B cell (primary cell): ENCODE results near the gene AIG1. TPM values are rescaled to one million over a fixed set of nuclear protein-coding genes. Genes with fewer than 3 reads are reported as not detected.

Experiments
- ATAC-seq: fragments of 200-7000 bp; cut with Tn5 transposase; one replicate; pipeline ENCODE4 v1.10.0; 2021; ENCODE audit warnings: low read depth, mild to moderate bottlenecking, moderate number of reproducible peaks, moderate library complexity
- CTCF ChIA-PET: fragments of 350-600 bp; sonication (Branson Sonifier 250); formaldehyde crosslinking; loops from one replicate; lab custom pipeline; 2021; ENCODE audit warnings: antibody characterized with exemption, inconsistent platforms; lab: Charles Lee
- POLR2A ChIA-PET: fragments of 350-600 bp; sonication (Branson Sonifier 250); formaldehyde crosslinking; loops from one replicate; lab custom pipeline; 2021; ENCODE audit warnings: antibody characterized with exemption; lab: Charles Lee
- DNase-seq: peaks from one replicate; pipeline ENCODE4 v3.0.0; 2013
- H2AFZ ChIP-seq: 2 replicates; pipeline ENCODE4 v1.6.1; 2012; ENCODE audit warnings: mild to moderate bottlenecking, low read depth, low read length; ENCODE audit not compliant: insufficient read depth, poor library complexity, severe bottlenecking
- H3K27ac ChIP-seq, 2 donors: 1 replicate in 1 of 2; 2 replicates in 1 of 2; pipeline ENCODE4 v1.5.1; 2012 to 2013; ENCODE audit warnings: low read length in 2 of 2, mild to moderate bottlenecking in 2 of 2, moderate library complexity in 1 of 2
- H3K27me3 ChIP-seq, 4 experiments: fragments of 200-600 bp in 1 of 4; sonication (generic) in 1 of 4; replicated peaks in 1 of 4; 1 replicate in 2 of 4; 2 replicates in 2 of 4; pipeline versions ENCODE4 v1.6.1 to v1.7.0; 2013 to 2016; ENCODE audit warnings: low read length in 3 of 4, mild to moderate bottlenecking in 2 of 4, mixed read lengths in 1 of 4, moderate library complexity in 1 of 4; ENCODE audit not compliant: insufficient read depth in 4 of 4, control insufficient read depth in 3 of 4; ENCODE audit errors: control extremely low read depth in 1 of 4
- H3K36me3 ChIP-seq, 2 experiments: replicated peaks in 1 of 2; 1 replicate in 1 of 2; 2 replicates in 1 of 2; pipeline versions ENCODE4 v1.6.1 to v1.7.1; 2013; ENCODE audit warnings: low read length in 1 of 2; ENCODE audit not compliant: insufficient read depth in 2 of 2, control insufficient read depth in 1 of 2; ENCODE audit errors: control extremely low read depth in 1 of 2, extremely low read depth in 1 of 2
- H3K4me1 ChIP-seq, 2 donors: fragments of 200-600 bp in 1 of 2; sonication (generic) in 1 of 2; 1 replicate in 1 of 2; 2 replicates in 1 of 2; pipeline versions ENCODE4 v1.5.1 to v1.6.1; 2013 to 2017; ENCODE audit warnings: low read length in 2 of 2; ENCODE audit not compliant: control insufficient read depth in 2 of 2, insufficient read depth in 2 of 2
- H3K4me2 ChIP-seq: replicated peaks from 2 replicates; pipeline ENCODE3; 2012; ENCODE audit warnings: mild to moderate bottlenecking, low read depth, low read length; ENCODE audit not compliant: poor library complexity, severe bottlenecking
- H3K4me3 ChIP-seq, 5 experiments: fragments of 200-600 bp in 1 of 5; sonication (generic) in 1 of 5; 1 replicate in 3 of 5; 2 replicates in 2 of 5; pipeline versions ENCODE4 v1.5.1 to v1.7.0; 2011 to 2016; ENCODE audit warnings: low read length in 4 of 5, mild to moderate bottlenecking in 4 of 5, low read depth in 2 of 5, control low read depth in 1 of 5, moderate library complexity in 1 of 5; ENCODE audit not compliant: insufficient read depth in 1 of 5; ENCODE audit errors: control extremely low read depth in 1 of 5, extremely low read depth in 1 of 5
- H3K79me2 ChIP-seq: fragments of 200-600 bp; sonication (generic); one replicate; pipeline ENCODE4 v1.6.0; 2016; ENCODE audit warnings: low read length; ENCODE audit not compliant: control insufficient read depth, insufficient read depth
- H3K9ac ChIP-seq: fragments of 200-600 bp; sonication (generic); 2 replicates; pipeline ENCODE4 v1.6.1; 2017; ENCODE audit warnings: mild to moderate bottlenecking, low read length, moderate library complexity
- H3K9me3 ChIP-seq, 3 donors: one replicate each; pipeline versions ENCODE4 v1.6.1 to v1.7.1; 2013; ENCODE audit warnings: low read length in 2 of 3; ENCODE audit not compliant: control insufficient read depth in 2 of 3, insufficient read depth in 1 of 3; ENCODE audit errors: control extremely low read depth in 1 of 3
- H4K20me1 ChIP-seq: 2 replicates; pipeline ENCODE4 v1.6.0; 2012; ENCODE audit warnings: mild to moderate bottlenecking, low read length; ENCODE audit not compliant: insufficient read depth, control insufficient read depth, poor library complexity, severe bottlenecking
- H3K27ac Mint-ChIP-seq: one replicate; pipeline ENCODE4 v1.8.0; 2021; ENCODE audit warnings: mixed read lengths
- H3K27me3 Mint-ChIP-seq: one replicate; pipeline ENCODE4 v1.8.0; 2021; ENCODE audit warnings: mixed read lengths
- H3K4me1 Mint-ChIP-seq: one replicate; pipeline ENCODE4 v1.8.0; 2021; ENCODE audit warnings: mixed read lengths
- H3K4me3 Mint-ChIP-seq: one replicate; pipeline ENCODE4 v1.8.0; 2021; ENCODE audit warnings: mixed read lengths
- H3K9me3 Mint-ChIP-seq: one replicate; pipeline ENCODE4 v1.8.0; 2022; ENCODE audit warnings: mixed read lengths; ENCODE audit not compliant: insufficient read depth
- EZH2 ChIP-seq: IDR thresholded peaks from 2 replicates; pipeline ENCODE4 v1.6.1; 2012; ENCODE audit warnings: borderline replicate concordance, low read depth, mild to moderate bottlenecking, moderate library complexity, low read length; ENCODE audit not compliant: insufficient read depth, poor library complexity, severe bottlenecking
- WGBS: methylation state at CpG from one replicate; pipeline ENCODE4 v1.1.5; 2013; ENCODE audit warnings: missing lambda C conversion rate; ENCODE audit not compliant: insufficient coverage; 5-methylcytosine and 5-hydroxymethylcytosine counted together
- intact Hi-C: fragments of 100-400 bp; cut with micrococcal nuclease; formaldehyde crosslinking; loops from one replicate; pipeline ENCODE4 v1.10.0; 2022
- polyA plus RNA-seq: library from polyadenylated mRNA; depleted of rRNA; stranded (reverse); fragments of >200 nt; gene quantifications from 2 replicates; pipeline ENCODE4 v1.2.3, GENCODE V29; 2012
- total RNA-seq, 2 donors: library from RNA; stranded (reverse); fragments of 120-200 nt in 1 of 2; gene quantifications; 1 replicate in 1 of 2; 2 replicates in 1 of 2; pipeline versions ENCODE4 v1.2.3 to v1.2.4, GENCODE V29; 2013 to 2022
- TF ChIP-seq, protein P1 (sequence below): fragments of 200-600 bp; IDR thresholded peaks from one replicate; pipeline ENCODE4 v1.8.0; 2022; ENCODE audit warnings: antibody characterized with exemption, mild to moderate bottlenecking

Gene AIG1
- total and polyA plus RNA-seq, 2 donors (not counting 1 experiment from before 2014, with no cell fraction given): 7.0 to 9.0 TPM

DNA sequence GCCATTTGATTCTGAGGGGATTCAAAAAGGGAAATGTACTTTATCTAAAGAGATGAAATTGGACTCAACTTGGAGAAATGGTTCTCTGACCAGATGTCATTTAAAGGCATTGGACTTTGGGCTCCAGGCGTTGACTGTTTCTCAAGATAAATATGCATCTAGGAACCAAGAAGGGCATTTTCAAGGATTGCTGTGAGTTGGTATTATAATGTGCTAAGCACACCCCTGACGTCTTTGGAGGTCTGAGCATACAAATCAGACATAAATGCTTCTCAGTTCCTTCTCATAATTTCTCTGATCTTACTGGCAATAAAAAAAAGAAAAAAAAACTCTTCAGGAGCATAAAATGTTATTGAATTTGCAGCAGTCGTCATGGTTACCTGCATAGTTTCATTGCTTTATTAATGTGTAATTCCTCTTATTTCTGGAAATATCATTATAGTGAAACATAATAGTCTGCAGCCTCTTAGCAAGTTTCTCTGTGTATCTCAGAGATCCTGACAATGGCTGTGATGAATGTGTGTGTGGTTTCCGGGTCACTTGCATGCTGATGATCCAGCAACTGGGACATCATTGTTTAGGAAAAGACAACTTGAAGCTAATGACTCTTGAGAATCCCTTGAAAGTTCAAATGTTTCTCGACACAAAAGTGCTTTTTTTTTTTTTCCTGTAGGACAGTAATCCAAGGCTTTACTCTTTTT, 136.0 kb downstream of the AIG1 start:
- Mint-ChIP-seq H3K4me1 (no peaks in the 10 kb centered on the region), H3K27me3 (no peaks in the 10 kb centered on the region), H3K27ac (no peak overlapping the region), H3K4me3 (no peak overlapping the region), H3K9me3 (no peaks in the 10 kb centered on the region)
- Histone ChIP-seq H3K9me3 (no peaks in the 10 kb centered on the region), H3K4me3 (no peak overlapping the region), H3K79me2 (no peaks in the 10 kb centered on the region), H4K20me1 (no peaks in the 10 kb centered on the region), H2AFZ (no peak overlapping the region), H3K4me2 (no peak overlapping the region), H3K27ac (no peak overlapping the region), H3K27me3 (no peaks in the 10 kb centered on the region), H3K36me3 (no peaks in the 10 kb centered on the region), H3K9ac (no peak overlapping the region), H3K4me1 (no peaks in the 10 kb centered on the region)
- WGBS: 90% methylated on average over 2 of the region's 5 CpGs
- DNase-seq: no peak
- no peak for ATAC-seq
- intact Hi-C loops: no loop called here
- POLR2A ChIA-PET: no interaction called here
- CTCF ChIA-PET: no interaction called here
- no peak for TF ChIP-seq EZH2
- TF ChIP-seq, protein P1, sequence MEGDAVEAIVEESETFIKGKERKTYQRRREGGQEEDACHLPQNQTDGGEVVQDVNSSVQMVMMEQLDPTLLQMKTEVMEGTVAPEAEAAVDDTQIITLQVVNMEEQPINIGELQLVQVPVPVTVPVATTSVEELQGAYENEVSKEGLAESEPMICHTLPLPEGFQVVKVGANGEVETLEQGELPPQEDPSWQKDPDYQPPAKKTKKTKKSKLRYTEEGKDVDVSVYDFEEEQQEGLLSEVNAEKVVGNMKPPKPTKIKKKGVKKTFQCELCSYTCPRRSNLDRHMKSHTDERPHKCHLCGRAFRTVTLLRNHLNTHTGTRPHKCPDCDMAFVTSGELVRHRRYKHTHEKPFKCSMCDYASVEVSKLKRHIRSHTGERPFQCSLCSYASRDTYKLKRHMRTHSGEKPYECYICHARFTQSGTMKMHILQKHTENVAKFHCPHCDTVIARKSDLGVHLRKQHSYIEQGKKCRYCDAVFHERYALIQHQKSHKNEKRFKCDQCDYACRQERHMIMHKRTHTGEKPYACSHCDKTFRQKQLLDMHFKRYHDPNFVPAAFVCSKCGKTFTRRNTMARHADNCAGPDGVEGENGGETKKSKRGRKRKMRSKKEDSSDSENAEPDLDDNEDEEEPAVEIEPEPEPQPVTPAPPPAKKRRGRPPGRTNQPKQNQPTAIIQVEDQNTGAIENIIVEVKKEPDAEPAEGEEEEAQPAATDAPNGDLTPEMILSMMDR: no peak

DNA sequence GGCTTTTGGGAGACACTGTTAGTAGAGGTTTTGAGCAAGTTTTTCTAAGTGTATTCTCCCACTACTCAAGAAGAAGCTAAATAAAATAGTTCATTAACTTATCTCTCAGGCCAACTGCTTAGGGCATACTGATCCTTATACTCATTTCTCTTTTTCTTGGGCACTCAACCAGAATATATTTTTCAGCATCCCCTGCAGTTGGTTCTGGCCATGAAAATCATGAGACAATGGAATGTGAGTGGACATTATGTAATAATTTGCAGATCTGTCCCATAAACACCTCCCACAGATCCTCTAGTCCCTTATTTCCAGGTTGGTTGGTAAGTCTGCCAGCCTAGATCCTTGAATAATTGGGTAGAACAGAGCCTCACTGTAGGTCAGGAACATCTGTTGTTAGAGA, 136.7 kb downstream of the AIG1 start:
- no peaks in the 10 kb centered on the region for H3K27me3 Mint-ChIP-seq
- DNase-seq: no peak
- POLR2A ChIA-PET: no interaction called here
- no peaks in the 10 kb centered on the region for H3K79me2 ChIP-seq
- H3K27me3 ChIP-seq: no peaks in the 10 kb centered on the region
- H2AFZ ChIP-seq: no peak overlapping the region
- H3K4me2 ChIP-seq: no peak overlapping the region
- H3K4me1 ChIP-seq: no peaks in the 10 kb centered on the region
- no peak for ATAC-seq
- H3K9ac ChIP-seq: no peak overlapping the region
- no peaks in the 10 kb centered on the region for H3K9me3 ChIP-seq
- intact Hi-C loops: no loop called here
- TF ChIP-seq, protein P1: no peak
- TF ChIP-seq EZH2: no peak
- no peaks in the 10 kb centered on the region for H3K9me3 Mint-ChIP-seq
- CTCF ChIA-PET: no interaction called here
- no peaks in the 10 kb centered on the region for H4K20me1 ChIP-seq
- no peaks in the 10 kb centered on the region for H3K4me1 Mint-ChIP-seq
- no peak overlapping the region for H3K4me3 ChIP-seq
- no peak overlapping the region for H3K27ac ChIP-seq
- no peak overlapping the region for H3K4me3 Mint-ChIP-seq
- H3K36me3 ChIP-seq: no peaks in the 10 kb centered on the region
- no peak overlapping the region for H3K27ac Mint-ChIP-seq
